Natural killer cell (primary cell): ENCODE data around the gene MACROD2. TPM values are rescaled to one million over a fixed set of nuclear protein-coding genes. Genes with fewer than 3 reads are reported as not detected.

ENCODE experiments used
- ATAC-seq, 3 donors: fragments of 150-1000 bp in 2 of 3; fragments of 200-7000 bp in 1 of 3; cut with Tn5 transposase; 1 replicate in 1 of 3; 2 replicates in 2 of 3; pipeline ENCODE4 v1.10.0; 2021; ENCODE audit warnings: mild to moderate bottlenecking in 2 of 3, moderate library complexity in 2 of 3
- DNase-seq, 2 donors: peaks; one replicate each; pipeline versions ENCODE4 v3.0.0 to v3.0.0-alpha.2; 2013 to 2021; ENCODE audit warnings: mixed read lengths in 1 of 2
- H3K27ac ChIP-seq: one replicate; pipeline ENCODE4 v1.5.1; 2013; ENCODE audit warnings: mild to moderate bottlenecking, low read length
- H3K27me3 ChIP-seq: one replicate; pipeline ENCODE4 v1.6.1; 2013; ENCODE audit warnings: low read length; ENCODE audit not compliant: control insufficient read depth, insufficient read depth
- H3K36me3 ChIP-seq: one replicate; pipeline ENCODE4 v1.6.1; 2013; ENCODE audit warnings: low read length; ENCODE audit not compliant: control insufficient read depth, insufficient read depth
- H3K4me1 ChIP-seq: one replicate; pipeline ENCODE4 v1.6.1; 2013; ENCODE audit warnings: low read length; ENCODE audit not compliant: control insufficient read depth, insufficient read depth
- H3K4me3 ChIP-seq: one replicate; pipeline ENCODE4 v1.5.1; 2013; ENCODE audit warnings: low read length
- H3K9me3 ChIP-seq: one replicate; pipeline ENCODE4 v1.6.1; 2013; ENCODE audit warnings: low read length; ENCODE audit not compliant: control insufficient read depth, insufficient read depth
- H3K27ac Mint-ChIP-seq, 2 donors: one replicate each; pipeline ENCODE4 v1.8.0; 2022; ENCODE audit warnings: mild to moderate bottlenecking in 2 of 2, mixed read lengths in 2 of 2, moderate library complexity in 1 of 2
- H3K27me3 Mint-ChIP-seq, 2 donors: one replicate each; pipeline ENCODE4 v1.8.0; 2022; ENCODE audit warnings: low read depth in 2 of 2, mixed read lengths in 2 of 2
- H3K36me3 Mint-ChIP-seq: one replicate; pipeline ENCODE4 v1.8.0; 2022; ENCODE audit warnings: mixed read lengths
- H3K4me1 Mint-ChIP-seq, 2 donors: one replicate each; pipeline ENCODE4 v1.8.0; 2022; ENCODE audit warnings: mixed read lengths in 2 of 2
- H3K4me3 Mint-ChIP-seq: one replicate; pipeline ENCODE4 v1.8.0; 2022; ENCODE audit warnings: mild to moderate bottlenecking, moderate library complexity, mixed read lengths
- H3K9me3 Mint-ChIP-seq, 2 donors: one replicate each; pipeline ENCODE4 v1.8.0; 2022; ENCODE audit warnings: mixed read lengths in 2 of 2
- CTCF ChIP-seq: fragments of 200-600 bp; IDR thresholded peaks from one replicate; pipeline ENCODE4 v1.8.0; 2022; ENCODE audit warnings: antibody characterized with exemption
- WGBS: methylation state at CpG from one replicate; pipeline ENCODE4 v1.1.7; 2013; ENCODE audit warnings: missing lambda C conversion rate; ENCODE audit not compliant: insufficient coverage; 5-methylcytosine and 5-hydroxymethylcytosine counted together
- intact Hi-C: fragments of 100-400 bp; cut with micrococcal nuclease; formaldehyde crosslinking; loops from one replicate; pipeline ENCODE4 v1.14.2; 2022
- total RNA-seq, 4 donors: library from RNA; stranded (reverse); fragments of 120-200 nt in 1 of 4; gene quantifications; one replicate each; pipeline versions ENCODE4 v1.2.3 to v1.2.4, GENCODE V29; 2013 to 2022

Gene MACROD2
- total RNA-seq, 3 donors from 2014 or later (not counting 1 experiment from before 2014, with no cell fraction given), result 0.19 to 0.88 TPM; not detected in 1

DNA sequence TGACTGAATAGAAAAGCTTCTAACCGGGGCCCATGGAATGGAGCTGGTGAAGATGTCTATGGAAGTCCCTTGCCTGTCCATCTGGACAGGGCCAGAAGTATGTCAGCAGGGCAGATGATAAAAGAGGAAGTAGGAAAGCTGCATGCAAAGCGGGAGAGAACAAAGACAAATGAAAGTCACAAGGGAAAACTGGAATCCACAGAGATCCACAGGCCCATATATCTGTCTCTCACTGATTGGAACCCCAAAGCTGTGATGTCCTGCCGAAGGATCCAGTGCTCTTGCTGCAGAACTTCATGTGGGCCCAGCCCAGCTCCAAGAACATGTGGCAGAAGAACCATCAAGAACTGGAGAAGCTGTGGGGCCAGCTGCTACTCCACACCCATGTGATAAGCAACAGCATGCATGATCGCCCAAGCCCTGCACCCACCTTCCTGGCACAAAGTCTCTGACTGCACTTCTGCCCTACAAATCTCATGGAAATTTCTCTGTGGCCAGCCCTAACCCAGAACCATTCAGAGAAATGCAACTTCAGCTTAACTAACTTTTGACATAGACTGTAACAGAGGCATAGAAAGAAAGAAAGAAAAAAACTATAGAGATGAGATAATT, 1862.0 kb downstream of the MACROD2 start:
- no peaks in the 10 kb centered on the region for H3K4me1 ChIP-seq
- ATAC-seq (no peak), DNase-seq (no peak)
- no peaks in the 10 kb centered on the region for H3K36me3 Mint-ChIP-seq
- peaks cover 0 to 4% of the 10 kb centered on the region in 2 donors for H3K9me3 Mint-ChIP-seq
- H3K27me3 Mint-ChIP-seq, result no peaks in the 10 kb centered on the region
- WGBS, result 77% methylated on average over 4 of the region's 4 CpGs
- no peaks in the 10 kb centered on the region for H3K9me3 ChIP-seq
- no peaks in the 10 kb centered on the region for H3K4me1 Mint-ChIP-seq
- no peak overlapping the region for H3K27ac ChIP-seq
- no peak overlapping the region for H3K27ac Mint-ChIP-seq
- no peak overlapping the region for H3K4me3 ChIP-seq
- H3K27me3 ChIP-seq, result no peaks in the 10 kb centered on the region
- no peak overlapping the region for H3K4me3 Mint-ChIP-seq
- intact Hi-C loops, result no loop called here
- no peak for TF ChIP-seq CTCF
- H3K36me3 ChIP-seq, result no peaks in the 10 kb centered on the region

DNA sequence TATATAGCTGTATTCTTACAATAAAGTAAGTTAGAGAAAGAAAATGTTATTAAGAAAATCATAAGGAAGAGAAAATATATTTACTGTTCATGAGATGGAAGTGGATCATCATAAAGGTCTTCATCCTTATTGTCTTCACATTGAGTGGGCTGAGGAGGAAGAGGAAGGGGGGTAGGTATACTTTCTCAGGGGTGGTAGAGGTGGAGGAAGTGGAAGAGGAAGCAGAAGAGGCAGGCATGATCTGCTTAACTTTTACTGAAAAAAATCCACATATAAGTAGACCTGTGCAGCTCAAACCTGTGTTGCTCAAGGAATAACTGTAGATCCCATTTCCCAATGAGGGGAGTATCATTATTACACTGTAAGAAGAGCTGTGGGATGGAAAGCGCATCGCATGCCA, 1863.7 kb downstream of the MACROD2 start:
- Histone ChIP-seq H3K36me3 (no peaks in the 10 kb centered on the region), H3K9me3 (no peaks in the 10 kb centered on the region), H3K27ac (no peak overlapping the region), H3K4me3 (no peak overlapping the region), H3K27me3 (no peaks in the 10 kb centered on the region), H3K4me1 (no peaks in the 10 kb centered on the region)
- Mint-ChIP-seq H3K4me3 (no peak overlapping the region), H3K9me3 (peaks cover 0 to 4% of the 10 kb centered on the region in 2 donors), H3K27me3 (no peaks in the 10 kb centered on the region), H3K27ac (no peak overlapping the region), H3K36me3 (no peaks in the 10 kb centered on the region), H3K4me1 (no peaks in the 10 kb centered on the region)
- DNase-seq, result no peak
- no peak for ATAC-seq
- no peak for TF ChIP-seq CTCF
- intact Hi-C loops, result no loop called here
- 100% methylated on average over 2 of the region's 2 CpGs for WGBS

DNA sequence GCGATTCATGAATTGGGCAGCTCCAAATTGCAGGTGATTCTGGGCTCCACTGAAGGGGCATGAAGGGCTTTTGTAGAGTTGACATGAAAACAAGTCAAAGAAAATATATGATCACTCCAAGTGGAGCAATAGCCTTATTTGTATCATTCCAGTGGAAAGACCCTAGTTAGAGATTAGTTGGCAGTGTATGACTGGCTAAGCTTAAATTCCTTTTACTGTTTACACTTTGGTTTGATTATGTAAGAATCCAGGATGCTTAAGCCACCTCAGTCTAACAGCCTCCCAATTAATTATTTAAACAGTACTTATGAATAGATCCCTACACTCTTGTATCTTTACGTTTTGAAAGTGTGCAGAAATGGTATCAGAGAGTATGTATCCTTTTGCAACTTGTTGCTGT, 1865.5 kb downstream of the MACROD2 start:
- no peak overlapping the region for H3K4me3 ChIP-seq
- no peak for DNase-seq
- no peaks in the 10 kb centered on the region for H3K27me3 ChIP-seq
- Mint-ChIP-seq H3K9me3 (peaks cover 0 to 4% of the 10 kb centered on the region in 2 donors), H3K36me3 (no peaks in the 10 kb centered on the region), H3K27me3 (no peaks in the 10 kb centered on the region), H3K4me1 (no peaks in the 10 kb centered on the region), H3K4me3 (no peak overlapping the region), H3K27ac (no peak overlapping the region)
- no peak overlapping the region for H3K27ac ChIP-seq
- TF ChIP-seq CTCF, result no peak
- no peak for ATAC-seq
- 92% methylated on average over 1 of the region's 2 CpGs for WGBS
- no peaks in the 10 kb centered on the region for H3K4me1 ChIP-seq
- no peaks in the 10 kb centered on the region for H3K9me3 ChIP-seq
- intact Hi-C loops, result no loop called here
- H3K36me3 ChIP-seq, result no peaks in the 10 kb centered on the region

DNA sequence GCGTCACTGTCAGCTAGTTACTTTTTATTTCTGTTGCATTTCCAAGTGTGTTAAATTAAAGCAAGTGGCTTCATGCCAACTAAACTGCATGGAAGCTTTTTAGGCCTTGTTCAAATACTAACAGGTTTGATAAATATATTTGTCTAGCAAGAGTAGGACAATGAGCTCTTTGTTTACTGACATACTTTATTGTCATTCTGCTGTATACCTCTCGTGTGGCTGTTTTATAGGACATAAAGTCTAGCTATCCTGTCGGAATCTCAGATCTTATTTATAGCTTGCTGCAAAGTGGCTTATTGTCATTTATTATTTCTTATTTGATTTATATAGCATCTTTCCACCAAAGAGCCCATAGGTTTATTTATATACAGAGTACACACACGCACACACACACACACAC, 1866.9 kb downstream of the MACROD2 start:
- no peak for ATAC-seq
- Histone ChIP-seq H3K27ac (no peak overlapping the region), H3K36me3 (no peaks in the 10 kb centered on the region), H3K4me3 (no peak overlapping the region), H3K9me3 (no peaks in the 10 kb centered on the region), H3K4me1 (no peaks in the 10 kb centered on the region), H3K27me3 (no peaks in the 10 kb centered on the region)
- Mint-ChIP-seq H3K4me3 (no peak overlapping the region), H3K27ac (no peak overlapping the region), H3K4me1 (no peaks in the 10 kb centered on the region), H3K36me3 (no peaks in the 10 kb centered on the region), H3K9me3 (peaks cover 0 to 4% of the 10 kb centered on the region in 2 donors), H3K27me3 (no peaks in the 10 kb centered on the region)
- WGBS, result 100% methylated on average over 2 of the region's 4 CpGs
- intact Hi-C loops, result no loop called here
- TF ChIP-seq CTCF, result no peak
- no peak for DNase-seq
